HG03575 (cell line): ENCODE measurements around the gene ABCA13.

Source experiments
- ATAC-seq: cut with Tn5 transposase; IDR thresholded peaks from one replicate; pipeline ENCODE4 v1.9.1; 2021; ENCODE audit not compliant: unreplicated experiment, insufficient number of reproducible peaks, low FRiP score; ENCODE audit errors: extremely low read depth

ABCA13 gene

DNA sequence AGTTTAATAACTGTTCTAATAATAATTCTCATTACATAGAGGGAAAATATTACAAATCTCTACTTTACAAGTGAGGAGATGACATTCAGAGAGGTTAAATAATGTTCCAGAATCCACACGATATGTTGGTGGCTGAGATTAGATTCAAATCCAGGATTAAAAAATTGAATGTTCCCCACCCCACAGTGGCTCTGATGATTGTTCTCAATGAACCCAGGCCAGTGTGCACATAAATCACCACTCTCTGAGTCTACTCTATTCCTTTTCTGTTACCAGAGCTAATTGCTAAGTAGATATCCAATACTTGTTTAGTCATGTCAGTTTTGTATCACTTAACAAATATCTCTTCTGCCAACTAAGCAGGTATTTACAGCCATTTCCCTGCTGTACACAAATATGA, 281.0 kb downstream of the ABCA13 start:
- ATAC-seq, result no peak

DNA sequence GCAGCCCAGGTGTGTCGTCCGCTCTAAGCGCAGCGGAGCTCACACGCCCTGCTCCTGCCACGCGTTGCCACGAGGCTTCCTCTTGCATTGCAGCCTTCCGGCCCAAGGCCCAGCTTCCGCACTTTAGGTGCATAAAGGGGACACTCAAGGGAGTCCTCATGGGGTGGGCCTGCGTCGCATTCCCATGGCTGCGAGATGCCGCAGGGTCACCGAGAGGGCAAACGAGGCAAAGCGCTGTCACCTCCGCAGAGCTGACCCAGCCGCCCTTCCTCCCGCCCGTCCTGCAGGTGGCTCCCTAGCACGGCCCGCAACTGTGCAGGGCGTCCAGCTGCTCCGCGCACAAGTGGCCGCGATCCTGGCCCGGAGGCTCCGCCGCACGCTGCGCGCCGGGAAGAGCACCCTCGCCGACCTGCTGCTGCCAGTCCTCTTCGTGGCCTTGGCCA, 283.5 kb downstream of the ABCA13 start:
- ATAC-seq, result no peak

DNA sequence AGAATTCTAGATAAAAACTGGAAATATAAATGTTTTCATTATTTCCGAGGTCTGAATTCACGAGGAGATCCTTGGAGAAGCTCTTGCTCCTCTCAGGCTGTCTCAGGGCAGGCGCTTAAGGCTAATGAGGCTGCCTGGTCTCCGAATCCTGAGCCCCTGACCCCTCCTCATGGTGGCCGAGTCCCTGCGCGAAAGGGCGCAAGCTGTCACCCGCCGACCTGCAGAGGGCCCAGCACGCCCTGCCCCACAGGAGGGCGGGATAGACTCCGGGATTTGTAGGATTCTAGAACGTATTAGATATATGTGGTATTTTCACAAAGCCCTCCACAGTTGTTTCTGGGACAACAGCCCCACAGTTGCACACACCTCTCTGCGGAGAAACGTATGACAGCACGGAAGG, 284.1 kb downstream of the ABCA13 start:
- no peak for ATAC-seq

DNA sequence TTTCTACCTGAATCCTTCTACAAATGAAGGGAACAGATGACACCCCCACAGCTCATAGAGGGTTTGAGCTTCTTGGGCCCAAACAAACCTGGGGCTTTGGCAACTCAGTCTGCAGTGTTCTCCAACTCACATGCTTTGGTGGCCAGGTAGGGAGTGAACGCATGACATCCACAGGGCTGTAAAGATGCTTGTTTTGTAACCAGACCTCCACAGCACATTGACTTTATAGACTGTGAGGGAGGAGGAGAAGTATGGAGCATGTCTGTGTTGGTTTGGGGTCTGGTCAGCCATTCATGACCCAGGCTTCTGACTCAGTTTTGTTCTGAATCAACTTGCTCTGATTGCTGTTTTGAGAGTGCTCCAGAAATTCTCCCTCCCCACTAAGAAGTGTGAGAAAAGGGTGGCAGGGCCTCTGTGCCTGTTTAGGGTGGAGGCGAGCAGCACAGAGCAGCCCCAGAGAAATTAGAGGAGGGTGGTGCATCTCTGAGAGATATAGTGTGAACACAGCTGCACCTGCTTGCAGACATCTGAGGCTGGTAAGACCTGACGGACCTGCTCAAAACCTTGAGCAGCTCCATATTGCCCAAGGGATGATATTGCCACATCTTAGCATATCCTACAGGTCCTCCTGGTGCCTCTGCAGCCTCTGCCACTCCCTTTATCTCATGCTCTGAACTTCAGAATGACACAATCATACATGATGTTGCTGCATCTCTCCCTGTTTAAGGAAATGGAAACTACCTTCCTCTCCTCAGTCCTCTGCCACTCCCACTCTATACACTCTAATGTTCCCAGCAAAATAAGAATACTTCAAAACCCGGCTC, 287.7 kb downstream of the ABCA13 start:
- ATAC-seq, result no peak

DNA sequence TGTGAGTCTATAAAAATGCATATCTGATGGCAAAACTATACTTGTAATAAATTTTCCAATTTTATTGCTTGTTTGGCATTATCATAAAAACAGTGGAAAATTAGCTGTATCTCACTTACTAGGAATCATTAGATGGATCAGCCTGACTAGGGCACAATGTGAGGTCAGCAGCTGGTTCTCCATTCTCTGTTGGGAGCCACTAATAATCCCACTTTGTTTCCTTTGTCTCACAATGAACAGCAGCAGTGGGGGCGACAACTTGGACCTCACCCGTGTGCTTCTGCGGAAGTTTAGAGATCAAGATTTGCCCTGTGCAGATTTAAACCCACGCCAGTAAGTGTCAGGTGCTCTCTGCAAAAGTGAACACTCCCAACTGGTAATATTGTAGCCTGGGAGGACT, 295.5 kb downstream of the ABCA13 start:
- no peak for ATAC-seq

DNA sequence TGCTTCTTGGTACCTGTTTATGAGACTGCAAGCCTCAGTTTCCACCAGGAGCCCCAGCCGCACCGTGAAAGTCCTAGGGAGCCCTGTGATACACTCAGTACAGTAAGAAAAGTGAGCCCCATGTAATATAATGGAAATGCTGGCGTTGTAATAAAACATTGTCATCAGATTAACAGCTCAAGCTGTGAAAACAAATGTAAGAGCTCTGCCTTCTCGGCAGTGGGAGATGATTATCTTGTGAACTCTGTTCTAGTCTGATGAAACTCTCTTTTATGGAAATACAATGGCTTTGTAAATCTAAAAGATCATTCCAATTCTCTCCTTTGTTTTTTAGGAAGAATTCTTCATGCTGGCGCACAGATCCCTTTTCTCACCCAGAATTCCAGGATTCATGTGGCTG, 299.9 kb downstream of the ABCA13 start:
- no peak for ATAC-seq

DNA sequence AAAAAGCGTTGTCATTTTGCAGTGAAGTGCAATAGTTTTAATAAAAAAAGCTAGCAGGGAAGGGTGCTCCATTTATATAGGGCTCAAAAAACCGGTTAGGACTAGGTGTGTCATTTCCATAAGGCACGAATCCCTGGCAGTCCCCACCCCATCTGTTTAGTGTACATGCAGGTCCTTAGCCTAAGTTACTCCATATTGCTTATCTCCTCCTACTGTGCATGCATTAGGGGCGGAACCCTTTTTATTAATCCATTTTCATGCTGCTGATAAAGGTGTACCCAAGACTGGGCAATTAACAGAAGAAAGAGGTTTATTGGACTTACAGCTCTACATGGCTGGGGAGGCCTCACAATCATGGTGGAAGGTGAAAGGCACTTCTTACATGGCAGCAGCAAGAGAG, 301.4 kb downstream of the ABCA13 start:
- no peak for ATAC-seq

DNA sequence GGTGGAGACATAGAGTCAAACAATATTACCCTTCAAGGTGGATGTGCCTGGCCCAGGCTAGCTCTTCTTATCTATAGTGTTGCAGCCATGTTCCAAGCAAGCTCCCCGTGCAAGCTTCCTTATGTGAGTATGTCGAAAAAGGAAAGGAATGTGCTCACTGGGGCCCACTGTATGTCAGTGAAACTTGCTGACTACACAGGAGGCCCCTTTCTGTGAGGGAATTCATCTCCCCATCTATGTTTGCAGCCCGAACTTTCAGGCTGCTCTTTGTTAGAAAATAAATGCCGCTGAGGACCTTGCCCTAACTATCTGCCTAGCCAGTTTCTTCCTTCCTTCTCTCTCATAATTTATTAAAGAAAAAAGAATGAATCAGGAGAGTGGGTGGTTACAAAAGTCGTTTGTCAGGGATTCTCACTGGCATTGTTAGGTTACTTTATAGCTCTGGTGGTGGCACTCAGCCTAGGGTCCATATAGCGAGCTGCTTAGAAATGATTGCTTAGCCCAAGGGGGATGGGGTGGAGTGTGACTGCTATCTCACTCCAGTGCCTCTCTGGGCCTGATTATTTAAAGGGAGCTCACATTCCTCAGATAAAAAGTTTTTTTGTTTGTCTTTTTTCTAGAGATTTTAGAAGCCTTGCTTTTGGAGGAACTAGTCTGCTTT, 302.1 kb downstream of the ABCA13 start:
- no peak for ATAC-seq

DNA sequence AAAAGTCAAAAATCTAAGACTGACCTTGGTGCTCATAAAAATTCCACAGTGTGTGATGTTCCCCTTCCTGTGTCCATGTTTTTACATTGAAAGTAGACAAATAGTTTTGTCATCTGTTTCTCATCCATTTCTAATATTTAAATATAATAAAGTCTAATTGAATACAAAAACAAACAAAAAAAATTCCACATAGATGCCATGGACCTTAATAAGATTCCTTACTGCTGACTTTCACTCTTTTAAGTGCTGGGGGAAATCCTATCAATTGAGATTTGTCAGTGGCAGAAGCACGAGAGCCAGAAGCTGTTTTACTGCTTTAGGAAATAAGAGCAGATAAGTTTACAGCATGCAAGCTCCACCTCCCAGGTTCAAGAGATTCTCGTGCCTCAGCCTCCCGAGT, 310.0 kb downstream of the ABCA13 start:
- ATAC-seq, result no peak

DNA sequence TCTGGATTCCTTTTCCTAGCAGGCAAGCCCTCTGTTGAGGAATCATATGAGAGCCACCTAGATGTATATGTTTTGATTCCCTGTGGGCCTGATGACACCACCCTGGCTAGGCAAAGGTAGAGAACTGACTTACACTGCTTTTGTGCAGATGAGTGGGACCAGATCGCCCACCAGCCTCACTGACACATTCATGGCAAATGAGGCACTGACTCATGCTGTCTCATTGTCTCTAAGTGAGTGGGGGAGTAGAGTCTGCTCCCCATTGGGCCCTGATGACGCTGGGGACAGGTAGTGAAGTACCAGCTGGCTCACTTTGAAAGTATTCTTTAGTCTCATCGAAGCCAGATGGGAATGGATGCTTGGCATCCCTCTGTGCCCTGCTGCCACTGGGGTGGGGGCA, 326.3 kb downstream of the ABCA13 start:
- ATAC-seq, result no peak

DNA sequence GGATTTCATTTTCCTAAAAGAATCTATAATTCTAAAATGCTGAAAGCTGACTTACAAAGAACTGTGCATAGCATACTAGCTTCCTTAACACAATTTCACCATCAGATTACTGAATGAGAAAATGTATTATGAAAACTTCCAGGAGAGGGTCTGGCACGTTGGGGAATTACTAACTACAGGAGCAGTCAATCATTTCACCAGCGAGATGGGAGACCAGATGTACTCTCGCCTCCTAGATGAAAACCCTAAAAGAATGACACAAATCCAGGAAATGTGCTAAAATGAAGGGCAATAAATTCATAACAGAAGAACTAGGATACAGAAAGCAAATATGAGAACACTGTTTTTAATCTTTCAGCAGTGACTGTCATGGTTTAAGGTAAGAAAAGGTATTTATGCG, 330.8 kb downstream of the ABCA13 start:
- no peak for ATAC-seq

DNA sequence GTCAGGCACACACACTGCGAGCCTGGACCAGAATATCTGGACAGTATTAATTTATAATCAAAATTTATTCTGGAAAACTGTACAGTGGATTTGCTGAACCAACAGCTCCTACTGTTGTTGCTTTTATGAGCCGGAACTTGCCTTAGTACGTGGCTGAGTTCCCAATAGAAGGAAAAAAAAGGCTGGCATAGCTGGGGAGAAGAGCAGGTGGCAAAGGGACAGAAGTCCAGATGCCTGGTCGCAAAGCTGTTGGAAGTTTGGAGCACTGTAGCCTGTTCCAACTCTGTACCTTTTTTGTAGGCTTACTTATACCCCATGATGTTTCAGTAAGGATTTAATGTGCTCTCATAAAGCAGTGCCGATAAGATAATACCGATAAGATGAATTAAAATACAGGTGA, 333.8 kb downstream of the ABCA13 start:
- ATAC-seq, result no peak

DNA sequence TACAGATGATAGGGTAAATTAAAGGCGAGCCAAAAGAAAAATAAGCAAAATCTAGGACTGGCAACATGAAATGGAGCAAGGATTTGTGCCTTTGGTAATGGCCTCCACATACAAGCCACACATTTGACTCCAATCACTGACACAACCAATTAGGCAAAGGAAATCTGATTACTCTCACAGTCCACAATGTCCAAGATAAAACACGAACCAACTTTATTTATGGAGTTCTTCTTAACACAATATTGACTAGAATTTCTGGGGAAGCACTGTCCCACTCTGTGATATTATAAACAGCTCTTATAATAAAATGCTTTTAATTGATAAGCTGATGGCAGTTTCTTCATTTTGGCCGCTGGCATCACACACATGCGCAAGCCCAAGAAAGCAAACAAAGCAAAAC, 334.2 kb downstream of the ABCA13 start:
- no peak for ATAC-seq

DNA sequence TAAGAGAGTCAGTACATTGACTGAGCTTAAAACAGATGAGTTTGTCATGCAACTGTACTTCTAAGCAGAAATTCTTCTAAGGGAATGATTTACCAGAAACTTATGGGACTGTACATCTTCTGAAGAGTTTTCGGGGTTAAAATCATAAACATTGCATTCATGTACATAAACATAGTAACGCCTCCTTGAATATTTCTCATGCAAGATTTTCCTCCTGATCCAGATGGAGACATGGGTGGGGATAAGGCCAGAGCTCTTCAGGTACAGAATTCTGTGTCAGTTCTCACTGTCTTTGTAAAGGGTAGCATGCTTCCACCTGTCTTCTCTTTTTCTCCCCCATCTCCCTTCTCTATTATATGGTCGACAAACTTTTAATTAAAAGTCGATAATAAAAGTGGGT, 335.3 kb downstream of the ABCA13 start:
- ATAC-seq, result no peak

DNA sequence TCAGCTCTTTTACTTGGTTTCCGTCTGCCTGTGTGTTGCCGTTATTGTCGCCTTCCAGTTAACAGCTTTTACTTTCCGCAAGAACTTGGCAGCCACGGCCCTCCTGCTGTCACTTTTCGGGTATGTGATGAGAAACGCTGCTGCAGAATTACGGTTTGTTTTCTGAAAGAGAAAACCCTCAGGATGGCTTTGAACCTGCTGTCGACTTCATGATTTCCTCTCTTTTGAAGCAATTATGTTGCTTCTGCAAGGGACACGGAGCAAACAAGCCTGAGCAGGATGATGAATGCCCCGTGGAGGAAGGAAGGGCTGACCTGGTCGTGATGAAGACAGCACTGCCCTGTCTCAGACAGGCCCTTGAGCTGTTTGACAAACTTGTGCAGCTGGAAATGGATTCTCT, 339.8 kb downstream of the ABCA13 start:
- ATAC-seq, result no peak

DNA sequence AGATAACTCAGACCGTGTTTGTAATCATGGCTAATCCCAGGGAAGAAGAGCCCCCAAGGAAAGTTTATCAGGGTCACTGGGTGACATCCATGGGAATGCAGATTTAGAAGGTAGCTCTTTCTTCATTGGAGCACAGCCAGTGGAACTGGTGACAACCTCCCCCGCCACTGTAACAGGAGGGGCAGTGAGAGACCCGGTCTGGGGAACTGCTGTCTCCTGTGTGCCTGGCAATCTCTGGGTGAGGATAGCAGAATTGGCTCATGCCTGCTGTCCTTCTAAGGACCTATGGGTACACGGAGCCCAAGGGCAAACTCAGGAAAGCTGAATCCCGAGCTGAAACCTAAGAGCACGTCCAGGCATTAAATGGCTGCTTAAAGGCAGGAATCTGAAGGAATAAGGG, 341.6 kb downstream of the ABCA13 start:
- no peak for ATAC-seq

DNA sequence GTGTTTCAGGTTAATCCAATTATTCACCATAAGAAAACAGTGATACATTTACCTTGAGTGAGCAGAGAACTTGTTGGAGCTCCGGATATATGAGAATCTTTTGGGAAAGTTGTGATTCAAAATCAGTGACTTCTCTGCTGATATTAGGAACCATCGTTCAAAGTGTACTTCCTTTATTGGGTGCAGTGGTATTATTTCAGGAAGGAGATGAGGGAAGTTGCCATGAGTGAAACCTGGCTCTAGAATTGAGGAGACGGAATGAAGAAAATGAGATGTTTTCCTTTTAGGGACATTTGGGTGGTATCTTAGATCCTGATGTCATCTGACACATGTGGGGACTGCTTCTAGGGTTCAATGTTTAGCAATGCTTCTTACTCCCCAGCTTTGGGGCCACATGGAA, 343.9 kb downstream of the ABCA13 start:
- no peak for ATAC-seq

DNA sequence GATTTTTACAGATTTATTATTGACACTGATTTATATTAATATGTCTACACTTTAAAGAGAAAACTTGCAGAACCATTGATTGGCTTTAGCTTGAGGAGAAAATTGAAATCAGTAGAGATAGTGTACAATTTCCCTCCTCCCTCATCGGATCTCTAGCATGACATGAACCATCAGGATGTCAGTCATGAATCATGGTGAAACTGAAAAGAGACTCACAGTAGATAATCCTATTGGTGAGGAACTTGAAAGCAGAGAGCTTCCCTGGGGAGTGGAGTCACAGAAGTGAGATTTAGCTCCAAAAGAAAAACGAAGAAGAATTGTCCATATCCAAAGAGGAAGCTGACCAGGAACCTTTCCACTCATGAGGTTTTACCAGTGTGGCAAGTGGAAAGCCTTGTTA, 346.8 kb downstream of the ABCA13 start:
- ATAC-seq, result no peak

DNA sequence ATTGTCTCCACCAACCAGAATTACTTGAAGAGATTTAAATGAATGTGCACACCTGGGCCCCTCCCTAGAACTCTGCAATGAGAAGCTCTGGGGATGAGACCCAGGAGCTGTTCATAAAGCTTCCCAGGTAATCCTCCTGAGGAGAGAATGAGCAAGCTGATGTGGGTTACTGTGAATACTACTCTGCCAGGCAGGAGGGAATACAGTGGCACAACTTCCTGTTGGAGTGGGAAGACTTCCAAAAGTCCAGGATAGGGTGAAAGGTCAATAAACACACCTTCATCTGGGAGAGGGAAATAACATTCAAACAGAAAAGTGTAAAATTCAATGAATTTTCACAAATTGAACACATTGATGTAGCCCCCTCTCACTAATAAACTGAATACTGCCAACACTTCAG, 351.4 kb downstream of the ABCA13 start:
- ATAC-seq, result no peak
